HG03354 (cell line): Measurements from ENCODE around the gene CD22.
"Not testable (repeated sequence)": the region's sequence is repeated elsewhere in the genome, so short reads cannot be mapped to it uniquely, and the experiment has no call there.

Experiments used
- ATAC-seq: cut with Tn5 transposase; IDR thresholded peaks from one replicate; pipeline ENCODE4 v1.9.1; 2021; ENCODE audit warnings: mild to moderate bottlenecking; ENCODE audit not compliant: unreplicated experiment, poor library complexity, severe bottlenecking

CD22 gene

GRCh38 chr19:35352448-35353304, 23.7 kb downstream of the CD22 start:
- ATAC-seq, result no peak

GRCh38 chr19:35353635-35354034, 24.6 kb downstream of the CD22 start:
- ATAC-seq, result no peak

- ATAC-seq, result no peak
Measured at GRCh38 chr19:35354898-35355297, 25.9 kb downstream of the CD22 start.

- no peak for ATAC-seq
Measured at GRCh38 chr19:35355791-35356460, 26.9 kb downstream of the CD22 start.

- ATAC-seq, result no peak
Measured at GRCh38 chr19:35357867-35358573, 29.0 kb downstream of the CD22 start, which contains the start of gene FFAR3. Gene FFAR3 (plus strand): TSS chr19:35358460. CDS start chr19:35358891, 431 bp downstream.

GRCh38 chr19:35358834-35359233, 29.8 kb downstream of the CD22 start:
- ATAC-seq, result not testable (repeated sequence)

GRCh38 chr19:35359395-35359794, 30.4 kb downstream of the CD22 start:
- not testable (repeated sequence) for ATAC-seq

GRCh38 chr19:35360081-35360480, 31.1 kb downstream of the CD22 start:
- ATAC-seq, result not testable (repeated sequence)

- no peak for ATAC-seq
Measured at GRCh38 chr19:35360880-35361420, 32.0 kb downstream of the CD22 start.

GRCh38 chr19:35362261-35363000, 33.4 kb downstream of the CD22 start:
- no peak for ATAC-seq

GRCh38 chr19:35363001-35363590, 34.1 kb downstream of the CD22 start:
- no peak for ATAC-seq

- no peak for ATAC-seq
Measured at GRCh38 chr19:35363711-35364425, 34.9 kb downstream of the CD22 start.

GRCh38 chr19:35365303-35365702, 36.3 kb downstream of the CD22 start:
- ATAC-seq, result no peak

GRCh38 chr19:35368378-35368777, 39.4 kb downstream of the CD22 start:
- ATAC-seq, result no peak

- ATAC-seq, result no peak
Measured at GRCh38 chr19:35369522-35369921, 40.5 kb downstream of the CD22 start.

GRCh38 chr19:35370722-35371121, 41.7 kb downstream of the CD22 start, which contains the start of gene GPR42:
Gene GPR42 (plus strand): TSS chr19:35371068. CDS start chr19:35371360, 292 bp downstream.
- no peak for ATAC-seq

GRCh38 chr19:35373492-35373891, 44.5 kb downstream of the CD22 start:
- ATAC-seq, result no peak

- ATAC-seq, result not testable (repeated sequence)
Measured at GRCh38 chr19:35374031-35374430, 45.0 kb downstream of the CD22 start.
